Activated CD4-positive, CD25-positive, alpha-beta regulatory T cell (primary cell): ENCODE measurements around the gene KRT8.

Experiments
- DNase-seq, 4 experiments: peaks; one replicate each; lab custom pipeline; 2025; lab: John Stamatoyannopoulos, UW

Gene KRT8

GRCh38 chr12:52925717-52926595 is 21.1 kb upstream of the KRT8 start:
- DNase-seq, result no peak

- no peak for DNase-seq
These were observed 20.2 kb upstream of the KRT8 start for GRCh38 chr12:52924764-52925716.

- no peak for DNase-seq
These were observed 16.8 kb upstream of the KRT8 start for GRCh38 chr12:52921488-52922165.

- no peak for DNase-seq
These were observed 16.1 kb upstream of the KRT8 start for GRCh38 chr12:52920937-52921336.

GRCh38 chr12:52918784-52919183 is 13.9 kb upstream of the KRT8 start:
- no peak for DNase-seq

- DNase-seq, result no peak
These were observed 13.5 kb upstream of the KRT8 start for GRCh38 chr12:52918351-52918750.

- DNase-seq, result no peak
These were observed 12.9 kb upstream of the KRT8 start for GRCh38 chr12:52917800-52918199.

- DNase-seq, result no peak
These were observed 11.3 kb upstream of the KRT8 start for GRCh38 chr12:52916216-52916615.

- DNase-seq, result no peak
These were observed 10.8 kb upstream of the KRT8 start for GRCh38 chr12:52915637-52916036.

GRCh38 chr12:52914576-52915121 is 9.8 kb upstream of the KRT8 start:
- DNase-seq, result no peak

GRCh38 chr12:52913431-52913821 is 8.6 kb upstream of the KRT8 start:
- DNase-seq, result no peak

- DNase-seq, result no peak
These were observed 8.0 kb upstream of the KRT8 start for GRCh38 chr12:52912711-52913430.

GRCh38 chr12:52910248-52910883 is 5.5 kb upstream of the KRT8 start:
- no peak for DNase-seq

GRCh38 chr12:52909796-52910195 is 4.9 kb upstream of the KRT8 start:
- DNase-seq, result no peak

GRCh38 chr12:52909331-52909730 is 4.5 kb upstream of the KRT8 start:
- no peak for DNase-seq

GRCh38 chr12:52907092-52907810 is 2.4 kb upstream of the KRT8 start:
- no peak for DNase-seq

- no peak for DNase-seq
These were observed 1.3 kb upstream of the KRT8 start for GRCh38 chr12:52906191-52906601.

- DNase-seq, result peak in 1 of 4 experiments; percentile 15
These were observed 894 bp downstream of the KRT8 start for GRCh38 chr12:52903855-52904508.

- peak in 1 of 4 experiments; percentile 10 for DNase-seq
These were observed 1.5 kb downstream of the KRT8 start for GRCh38 chr12:52903285-52903854.
